Measurements from ENCODE around the gene FOSL2.

The FOSL2 gene

GRCh38 chr2:28453396-28453795 is 60.7 kb downstream of the FOSL2 start:
- no peak for DNase-seq

DNA sequence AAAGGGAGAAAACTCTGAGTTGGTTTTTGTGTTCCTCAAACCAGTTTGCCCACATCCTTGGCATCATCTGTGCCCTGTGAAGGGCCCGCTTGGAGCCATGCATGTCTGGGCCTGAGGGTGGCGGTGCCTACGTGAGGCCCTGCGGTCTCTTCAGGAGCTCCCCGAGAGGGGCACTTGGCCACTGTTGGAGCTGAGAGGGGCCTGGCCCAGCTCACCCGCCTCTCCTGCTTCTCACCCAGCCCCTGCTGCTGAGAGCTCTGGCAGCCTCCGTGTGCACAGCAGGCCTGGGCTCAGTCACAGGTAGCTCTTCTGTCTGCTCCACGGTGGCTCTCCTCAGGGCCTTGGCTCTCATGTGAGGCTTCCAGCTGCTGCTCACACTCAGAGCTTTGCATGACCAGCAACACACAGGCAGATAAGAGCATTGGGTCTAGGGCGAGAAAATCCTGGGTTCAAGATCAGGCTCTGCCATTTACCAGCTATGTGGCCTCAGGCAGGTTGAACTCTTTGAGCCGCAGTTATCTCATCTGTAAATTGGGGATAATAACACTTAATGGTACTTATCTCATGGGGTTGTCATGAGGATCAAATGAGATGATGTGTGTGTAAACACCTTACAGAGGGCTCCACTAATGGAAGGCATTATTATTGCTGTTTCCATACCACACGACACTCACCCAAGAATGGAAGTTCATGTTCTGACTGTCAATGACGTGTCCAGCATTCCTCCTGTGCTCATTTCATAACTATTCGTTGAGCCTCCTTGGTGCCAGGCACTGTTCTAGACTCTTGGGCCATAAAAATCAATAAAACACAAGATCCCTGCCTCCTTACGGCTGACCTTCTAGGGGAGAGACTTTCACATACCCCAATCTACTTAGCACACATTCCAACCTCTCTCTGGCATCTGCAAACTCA is 61.6 kb downstream of the FOSL2 start:
- no peak for DNase-seq

DNA sequence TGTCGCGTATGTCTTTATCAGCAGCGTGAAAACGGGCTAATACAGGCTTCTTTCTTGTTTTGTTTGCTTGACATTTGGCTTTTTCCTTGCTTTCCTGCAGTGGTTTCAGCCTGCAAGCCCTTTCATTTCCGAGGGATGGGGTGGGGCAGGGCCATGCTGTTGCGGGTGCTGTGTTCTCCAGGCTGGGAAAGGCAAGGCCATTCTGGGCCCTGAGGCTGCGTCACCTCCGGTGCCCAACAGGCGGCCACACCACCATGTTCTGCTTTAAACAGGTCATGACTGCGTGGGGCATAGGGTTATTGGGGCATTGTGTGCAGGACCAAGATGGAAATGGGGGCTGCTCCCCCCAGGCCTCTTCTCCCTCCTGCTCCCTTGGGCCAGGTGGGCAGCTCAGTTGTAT is 64.6 kb downstream of the FOSL2 start:
- DNase-seq = no peak

GRCh38 chr2:28461056-28461455 is 68.4 kb downstream of the FOSL2 start:
- no peak for DNase-seq

DNA sequence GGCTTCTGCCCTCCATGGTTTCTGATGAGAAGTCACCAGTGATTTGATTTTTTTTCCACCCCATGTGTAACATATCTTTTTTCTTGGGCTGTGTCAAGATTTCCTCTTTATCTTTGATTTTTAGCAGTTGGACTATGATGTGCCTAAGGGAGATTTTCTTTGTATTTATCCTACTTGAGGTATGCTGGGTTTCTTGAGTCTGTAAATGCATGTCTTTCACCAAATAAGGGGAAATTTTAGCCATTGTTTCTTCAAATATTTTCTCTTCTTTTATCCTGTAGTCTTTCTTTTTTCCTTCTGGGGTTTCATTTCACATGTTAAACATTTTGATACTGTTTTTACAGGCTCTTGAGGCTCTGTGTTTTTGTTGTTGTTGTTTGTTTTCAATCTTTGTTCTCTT is 69.5 kb downstream of the FOSL2 start:
- no peak for DNase-seq

DNA sequence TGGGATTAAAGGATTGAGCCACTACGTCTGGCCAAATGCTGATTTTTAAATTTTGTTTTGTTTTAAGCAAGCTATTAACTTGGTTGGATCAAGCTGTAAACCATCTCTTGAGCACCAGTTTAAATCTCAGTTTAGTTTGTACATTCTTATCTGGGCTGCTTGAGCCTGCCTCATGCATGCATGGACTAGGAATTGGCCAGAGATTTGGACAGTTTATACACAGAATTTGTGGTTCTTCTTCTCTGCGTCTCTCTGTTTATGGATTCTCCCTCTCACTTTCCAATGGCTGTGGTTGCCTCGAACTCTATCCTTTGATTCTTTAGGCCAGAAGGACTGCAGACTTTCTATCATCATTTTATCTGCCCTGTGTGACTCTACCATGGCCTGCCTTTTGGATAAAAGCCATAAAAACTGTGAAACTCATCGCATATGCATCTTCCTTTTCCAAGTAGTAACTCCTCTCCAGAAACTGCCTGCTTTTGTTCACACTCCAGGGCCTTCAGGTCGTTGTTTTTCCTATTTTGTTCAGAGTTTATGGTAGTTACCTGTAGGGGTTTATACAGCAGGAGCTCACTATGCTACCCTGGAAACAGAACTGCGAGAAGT is 70.7 kb downstream of the FOSL2 start:
- no peak for DNase-seq

DNA sequence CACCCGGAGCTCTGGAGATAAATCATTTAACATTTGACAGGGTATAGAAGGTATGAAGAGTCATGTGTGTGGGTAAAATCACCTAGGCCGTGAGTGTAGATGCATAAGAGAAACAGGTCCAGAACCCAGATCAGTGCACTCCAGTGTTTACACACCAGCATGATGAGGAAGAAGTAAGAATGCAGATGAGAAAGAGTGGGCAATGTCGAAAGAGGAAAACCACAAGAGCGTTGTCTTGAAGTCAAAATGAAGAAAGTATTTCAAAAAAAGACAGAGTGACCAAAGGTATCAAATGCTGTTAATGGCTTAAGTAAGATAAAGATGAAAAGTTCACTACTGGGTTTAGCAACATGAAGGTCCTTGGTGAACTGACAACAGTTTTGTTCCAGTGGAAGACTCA is 71.2 kb downstream of the FOSL2 start:
- DNase-seq = no peak

- no peak for DNase-seq
These were observed 72.7 kb downstream of the FOSL2 start for GRCh38 chr2:28465148-28465885.

Data from NCI-H2107 (cell line).